Prostate gland (tissue), 2 donors: ENCODE measurements around the gene ATOSB. TPM values are rescaled to one million over a fixed set of nuclear protein-coding genes. Genes with fewer than 3 reads are reported as not detected.

ENCODE experiments used
- DNase-seq: peaks from one replicate; pipeline ENCODE4 v3.0.0-alpha.2; 2019; ENCODE audit warnings: low spot score
- H3K27ac ChIP-seq, 2 donors: fragments of 200-600 bp; sonication (generic); 2 replicates each; pipeline ENCODE4 v1.5.1; 2017 to 2019
- H3K27me3 ChIP-seq: fragments of 200-600 bp; sonication (generic); replicated peaks from 2 replicates; pipeline ENCODE4 v1.5.1; 2019; ENCODE audit not compliant: insufficient read depth
- H3K36me3 ChIP-seq, 2 donors: fragments of 200-600 bp; sonication (generic); 1 replicate in 1 of 2; 2 replicates in 1 of 2; pipeline versions ENCODE4 v1.5.1 to v1.8.1; 2017 to 2019
- H3K4me1 ChIP-seq: fragments of 200-600 bp; sonication (generic); replicated peaks from 2 replicates; pipeline ENCODE4 v1.5.1; 2019
- H3K4me3 ChIP-seq, 2 donors: fragments of 200-600 bp; sonication (generic); 2 replicates each; pipeline ENCODE4 v1.5.1; 2017 to 2019
- H3K9me3 ChIP-seq: fragments of 200-600 bp; sonication (generic); 2 replicates; pipeline ENCODE4 v1.5.1; 2017
- POLR2A ChIP-seq: fragments of 450-650 bp; IDR thresholded peaks from one replicate; pipeline ENCODE4 v1.6.1; 2016; ENCODE audit warnings: antibody characterized with exemption, mild to moderate bottlenecking
- POLR2AphosphoS5 ChIP-seq: sonication (generic); formaldehyde crosslinking; IDR thresholded peaks from one replicate; pipeline ENCODE4 v1.6.1; 2017; ENCODE audit warnings: antibody characterized with exemption
- WGBS: methylation state at CpG from one replicate; pipeline ENCODE4 v1.1.5; 2018; 5-methylcytosine and 5-hydroxymethylcytosine counted together
- intact Hi-C: fragments of 100-400 bp; cut with DNase I; formaldehyde crosslinking; loops from one replicate; pipeline ENCODE4 v1.14.2; 2022
- total RNA-seq, 2 donors: library from RNA; depleted of rRNA; stranded (reverse); fragments of >200 nt; gene quantifications; one replicate each; pipeline ENCODE4 v1.1.0, GENCODE V29; 2016
- TF ChIP-seq, protein P1 (sequence below), 4 experiments: fragments of 200-600 bp in 2 of 4; fragments of 450-650 bp in 2 of 4; sonication (generic) in 2 of 4; IDR thresholded peaks; 1 replicate in 3 of 4; 2 replicates in 1 of 4; pipeline ENCODE4 v1.5.1; 2016 to 2019; ENCODE audit warnings: antibody characterized with exemption in 4 of 4, mild to moderate bottlenecking in 2 of 4, moderate library complexity in 2 of 4

Gene ATOSB
- total RNA-seq, 2 donors from 2014 or later, result 15.9 to 21.3 TPM

GRCh38 chr9:35097573-35097972 is 18.1 kb downstream of the ATOSB start:
- H3K36me3 ChIP-seq, result no peaks in the 10 kb centered on the region
- WGBS, result 93% methylated on average over 3 of the region's 3 CpGs
- peaks cover 4% of the 10 kb centered on the region for H3K4me1 ChIP-seq
- no peak overlapping the region for H3K27ac ChIP-seq
- no peak for DNase-seq
- intact Hi-C loops, result loop anchor here (5.0 kb wide), 1 partner anchor 195 kb away; no protein-coding TSS in a partner anchor
- no peaks in the 10 kb centered on the region for H3K27me3 ChIP-seq
- TF ChIP-seq POLR2A (no peak), POLR2AphosphoS5 (no peak)
- TF ChIP-seq, protein P1, sequence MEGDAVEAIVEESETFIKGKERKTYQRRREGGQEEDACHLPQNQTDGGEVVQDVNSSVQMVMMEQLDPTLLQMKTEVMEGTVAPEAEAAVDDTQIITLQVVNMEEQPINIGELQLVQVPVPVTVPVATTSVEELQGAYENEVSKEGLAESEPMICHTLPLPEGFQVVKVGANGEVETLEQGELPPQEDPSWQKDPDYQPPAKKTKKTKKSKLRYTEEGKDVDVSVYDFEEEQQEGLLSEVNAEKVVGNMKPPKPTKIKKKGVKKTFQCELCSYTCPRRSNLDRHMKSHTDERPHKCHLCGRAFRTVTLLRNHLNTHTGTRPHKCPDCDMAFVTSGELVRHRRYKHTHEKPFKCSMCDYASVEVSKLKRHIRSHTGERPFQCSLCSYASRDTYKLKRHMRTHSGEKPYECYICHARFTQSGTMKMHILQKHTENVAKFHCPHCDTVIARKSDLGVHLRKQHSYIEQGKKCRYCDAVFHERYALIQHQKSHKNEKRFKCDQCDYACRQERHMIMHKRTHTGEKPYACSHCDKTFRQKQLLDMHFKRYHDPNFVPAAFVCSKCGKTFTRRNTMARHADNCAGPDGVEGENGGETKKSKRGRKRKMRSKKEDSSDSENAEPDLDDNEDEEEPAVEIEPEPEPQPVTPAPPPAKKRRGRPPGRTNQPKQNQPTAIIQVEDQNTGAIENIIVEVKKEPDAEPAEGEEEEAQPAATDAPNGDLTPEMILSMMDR (IDR thresholded peaks at IDR 0.05), result no peak
- H3K4me3 ChIP-seq, result no peak overlapping the region
- H3K9me3 ChIP-seq, result no peaks in the 10 kb centered on the region

DNA sequence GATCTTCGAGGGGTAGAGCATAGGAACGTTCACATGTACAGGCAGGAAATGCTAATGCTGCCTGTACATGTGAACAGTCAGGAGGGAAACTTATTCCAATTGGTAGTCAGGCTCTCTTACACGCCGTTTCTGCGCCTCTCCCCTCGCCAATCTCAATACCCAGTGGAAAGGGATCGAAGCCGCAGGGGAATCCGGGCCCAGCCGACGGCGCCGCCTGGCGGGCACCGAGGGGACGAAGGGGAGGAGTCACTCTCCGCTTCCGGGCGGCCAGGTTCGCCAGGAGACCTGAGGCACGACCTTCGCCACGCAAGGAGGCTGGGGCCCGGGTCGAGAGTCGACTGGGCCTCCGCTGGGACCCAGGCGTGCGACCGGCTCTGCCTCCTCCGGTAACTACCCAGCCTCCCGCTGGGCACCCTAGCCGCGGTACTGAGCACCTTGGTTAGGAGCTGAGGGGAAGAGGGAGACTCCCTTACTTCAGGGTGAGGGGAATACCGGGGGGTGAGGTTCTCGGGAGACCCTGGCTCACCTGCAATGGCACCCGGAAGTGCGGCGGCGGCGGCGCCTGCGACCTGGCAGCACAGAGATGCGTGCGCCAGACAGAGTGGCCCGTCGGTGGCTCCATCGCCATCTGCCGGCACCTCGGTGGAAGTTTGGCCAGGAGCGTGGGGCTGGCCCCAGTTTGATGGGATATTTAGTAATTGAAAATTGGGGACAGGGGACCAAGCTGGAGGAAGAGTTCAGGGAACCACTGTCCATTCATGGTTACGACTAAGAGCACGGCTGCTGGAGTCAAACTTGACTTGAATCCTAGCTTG is 19.4 kb downstream of the ATOSB start, which contains the start of gene PIGO:
PIGO (minus strand) TSS at position 557 of the 815 bp plus-strand sequence. CDS start 1,026 bp downstream, outside the sequence.
- intact Hi-C loops, result loop anchor here (5.0 kb wide), 1 partner anchor 194 kb away; no protein-coding TSS in a partner anchor
- Histone ChIP-seq H3K9me3 (no peaks in the 10 kb centered on the region), H3K27me3 (no peaks in the 10 kb centered on the region), H3K4me3 (peak within 1 kb of the TSS; percentile 57 to 73), H3K4me1 (peaks cover 4% of the 10 kb centered on the region), H3K36me3 (peaks cover 7 to 12% of the 10 kb centered on the region in 2 donors), H3K27ac (peak within 1 kb of the TSS; percentile 90 to 94)
- DNase-seq, result peak; percentile 82
- under 1% methylated on average over 40 of the region's 53 CpGs for WGBS
- TF ChIP-seq POLR2A, result peak; percentile 32
- TF ChIP-seq, protein P1 (IDR thresholded peaks at IDR 0.05), result peak; percentile 69 to 77 (median 74)
- TF ChIP-seq POLR2AphosphoS5, result peak; percentile 84

DNA sequence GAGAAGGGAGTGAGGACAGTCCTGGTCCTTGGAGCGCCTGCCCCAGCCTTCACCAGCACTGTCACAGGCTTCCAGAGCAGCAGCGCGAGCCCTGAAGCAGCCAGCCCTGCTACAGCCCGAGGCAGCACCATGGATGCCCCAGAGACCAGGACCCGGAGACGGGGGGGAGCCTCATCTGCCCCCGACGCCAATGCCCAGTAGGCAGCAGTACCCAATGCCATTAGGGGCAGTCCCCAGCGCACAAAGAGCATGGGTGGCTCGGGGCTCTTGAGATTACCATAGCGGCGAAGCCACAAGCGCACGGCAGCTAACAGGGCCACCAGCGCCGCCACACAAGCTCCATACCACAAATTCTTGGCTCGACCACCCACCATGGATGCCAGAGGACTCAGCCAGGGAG is 24.1 kb downstream of the ATOSB start:
- H3K36me3 ChIP-seq, result peaks cover 7 to 19% of the 10 kb centered on the region in 2 donors
- 96% methylated on average over 17 of the region's 17 CpGs for WGBS
- TF ChIP-seq, protein P1 (IDR thresholded peaks at IDR 0.05), result no peak
- TF ChIP-seq POLR2AphosphoS5, result no peak
- TF ChIP-seq POLR2A, result no peak
- DNase-seq, result no peak
- H3K4me3 ChIP-seq, result no peak overlapping the region
- H3K4me1 ChIP-seq, result peaks cover 4% of the 10 kb centered on the region
- no peaks in the 10 kb centered on the region for H3K9me3 ChIP-seq
- intact Hi-C loops, result no loop called here
- no peak overlapping the region for H3K27ac ChIP-seq
- H3K27me3 ChIP-seq, result no peaks in the 10 kb centered on the region

DNA sequence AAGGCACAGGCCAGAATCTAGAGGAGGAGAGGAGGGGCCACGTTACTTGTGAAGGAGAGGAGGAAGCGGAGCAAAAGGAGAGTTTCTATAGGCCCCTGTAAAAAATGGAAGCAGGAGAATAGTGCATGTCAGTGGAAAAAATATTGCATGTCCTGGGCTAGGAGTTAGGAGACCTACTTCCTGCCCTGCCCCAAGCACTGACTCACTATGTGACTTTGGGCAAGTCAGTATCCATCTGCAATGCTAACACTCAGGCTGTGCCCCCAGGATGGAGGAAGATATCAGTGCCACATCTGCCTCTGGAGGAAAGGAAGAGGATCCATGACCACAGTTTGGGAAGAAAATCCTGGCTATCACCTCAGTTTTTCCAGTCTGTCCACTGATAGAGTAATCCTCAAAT is 26.2 kb downstream of the ATOSB start:
- Histone ChIP-seq H3K9me3 (no peaks in the 10 kb centered on the region), H3K4me3 (no peak overlapping the region), H3K27me3 (no peaks in the 10 kb centered on the region), H3K4me1 (no peaks in the 10 kb centered on the region), H3K27ac (no peak overlapping the region), H3K36me3 (peaks cover 7 to 19% of the 10 kb centered on the region in 2 donors)
- TF ChIP-seq, protein P1 (IDR thresholded peaks at IDR 0.05), result no peak
- no peak for TF ChIP-seq POLR2A
- TF ChIP-seq POLR2AphosphoS5, result no peak
- intact Hi-C loops, result no loop called here
- WGBS, result 86% methylated on average over 2 of the region's 2 CpGs
- no peak for DNase-seq
